ENCODE data around the gene DNAJB6. TPM values are rescaled to one million over a fixed set of nuclear protein-coding genes. Genes with fewer than 3 reads are reported as not detected.
A peak's percentile ranks its signal among the peaks of the same experiment; 100 is the strongest.

Gene DNAJB6
- total RNA-seq, 5 donors from 2014 or later (not counting 1 experiment from before 2014, with no cell fraction given) = 80.7 to 195 (median 89.1) TPM

GRCh38 chr7:157404845-157405481 is 68.2 kb downstream of the DNAJB6 start:
- Mint-ChIP-seq H3K27me3 (no peaks in the 10 kb centered on the region), H3K27ac (peak overlapping the region in 1 of 2 donors; percentile 33), H3K4me3 (no peak overlapping the region), H3K4me1 (peaks cover 12 to 22% (median 18%) of the 10 kb centered on the region in 3 donors), H3K9me3 (no peaks in the 10 kb centered on the region), H3K36me3 (peaks cover 25% of the 10 kb centered on the region)
- 51% methylated on average over 12 of the region's 15 CpGs for WGBS (ENCODE audit: insufficient coverage)
- no peak for ATAC-seq (replicated peaks in 1 of 4)
- no peak for DNase-seq
- Histone ChIP-seq H3K4me3 (ENCODE audit: control insufficient read depth in 1 of 2, extremely low read depth in 1 of 2, low read length in 1 of 2) (no peak overlapping the region), H3K4me1 (ENCODE audit: control insufficient read depth in 1 of 2, extremely low read depth in 1 of 2, insufficient read depth in 2 of 2, low read length in 2 of 2) (peaks cover 0 to 8% of the 10 kb centered on the region in 2 experiments), H3K27ac (ENCODE audit: low read length) (no peak overlapping the region), H3K9me3 (no peaks in the 10 kb centered on the region), H3K27me3 (replicated peaks in 1 of 2; ENCODE audit: control insufficient read depth in 2 of 2, extremely low read depth in 1 of 2, insufficient read depth in 2 of 2, low read length in 1 of 2) (no peaks in the 10 kb centered on the region), H3K36me3 (ENCODE audit: control insufficient read depth in 2 of 2, extremely low read depth in 1 of 2, insufficient read depth in 1 of 2, low read length in 1 of 2) (peaks cover 10 to 13% of the 10 kb centered on the region in 2 donors)
- POLR2A ChIA-PET = no interaction called here
- CTCF ChIA-PET = no interaction called here

DNA sequence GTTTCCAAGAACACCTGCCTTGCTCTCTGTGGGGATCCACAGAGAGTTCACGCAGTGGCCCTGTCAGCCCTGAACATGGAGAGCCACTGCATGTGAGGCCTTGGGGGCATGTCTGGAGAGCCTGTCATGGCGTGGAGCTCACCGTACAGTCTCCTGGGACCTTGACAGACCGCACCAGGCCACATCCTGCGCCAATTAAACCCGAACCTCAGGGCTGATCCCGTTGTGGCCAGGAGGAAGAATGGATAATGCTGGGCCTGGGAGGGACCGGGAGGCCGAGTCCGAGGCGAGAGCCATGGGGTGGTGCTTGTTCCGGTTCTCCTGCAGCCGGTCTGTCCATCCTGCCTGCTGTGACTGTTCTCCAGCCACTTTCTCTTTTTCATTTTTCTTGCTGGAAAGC is 68.7 kb downstream of the DNAJB6 start:
- Histone ChIP-seq H3K4me3 (ENCODE audit: control insufficient read depth in 1 of 2, extremely low read depth in 1 of 2, low read length in 1 of 2) (no peak overlapping the region), H3K27me3 (replicated peaks in 1 of 2; ENCODE audit: control insufficient read depth in 2 of 2, extremely low read depth in 1 of 2, insufficient read depth in 2 of 2, low read length in 1 of 2) (no peaks in the 10 kb centered on the region), H3K36me3 (ENCODE audit: control insufficient read depth in 2 of 2, extremely low read depth in 1 of 2, insufficient read depth in 1 of 2, low read length in 1 of 2) (peaks cover 12 to 15% of the 10 kb centered on the region in 2 donors), H3K4me1 (ENCODE audit: control insufficient read depth in 1 of 2, extremely low read depth in 1 of 2, insufficient read depth in 2 of 2, low read length in 2 of 2) (peaks cover 0 to 8% of the 10 kb centered on the region in 2 experiments), H3K27ac (ENCODE audit: low read length) (no peak overlapping the region), H3K9me3 (no peaks in the 10 kb centered on the region)
- Mint-ChIP-seq H3K4me1 (peaks cover 12 to 20% (median 18%) of the 10 kb centered on the region in 3 donors), H3K36me3 (peaks cover 23% of the 10 kb centered on the region), H3K27ac (no peak overlapping the region), H3K4me3 (no peak overlapping the region), H3K9me3 (no peaks in the 10 kb centered on the region), H3K27me3 (no peaks in the 10 kb centered on the region)
- POLR2A ChIA-PET = no interaction called here
- DNase-seq (no peak), ATAC-seq (replicated peaks in 1 of 4) (no peak)
- WGBS (ENCODE audit: insufficient coverage) = 94% methylated on average over 8 of the region's 13 CpGs
- CTCF ChIA-PET = no interaction called here

- peaks cover 18% of the 10 kb centered on the region for H3K36me3 Mint-ChIP-seq
- ATAC-seq (replicated peaks in 1 of 4) = no peak
These were observed 69.4 kb downstream of the DNAJB6 start for GRCh38 chr7:157405914-157406810.

DNA sequence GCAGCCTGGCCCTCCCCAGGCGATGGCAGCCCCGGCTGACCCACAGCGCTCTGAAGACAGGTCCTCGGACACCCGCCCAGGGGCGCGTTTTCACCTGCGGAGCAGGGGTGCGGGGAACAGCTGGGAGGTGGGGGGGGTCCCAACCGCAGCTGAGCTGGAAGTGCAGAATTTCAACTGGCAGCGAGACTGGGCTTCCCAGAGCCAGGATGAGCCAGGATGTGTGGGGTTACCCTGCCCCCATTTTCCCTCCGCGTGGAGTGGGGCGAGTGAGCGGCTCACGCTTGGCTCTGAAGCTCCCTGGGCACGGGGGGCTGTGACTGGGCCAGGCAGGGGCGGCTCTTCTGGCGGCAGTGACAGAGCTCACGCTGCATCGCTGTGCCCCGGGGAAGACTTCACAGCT is 70.2 kb downstream of the DNAJB6 start:
- peaks cover 0 to 14% of the 10 kb centered on the region in 2 experiments for H3K4me1 ChIP-seq (ENCODE audit: control insufficient read depth in 1 of 2, extremely low read depth in 1 of 2, insufficient read depth in 2 of 2, low read length in 2 of 2)
- H3K4me3 ChIP-seq (ENCODE audit: control insufficient read depth in 1 of 2, extremely low read depth in 1 of 2, low read length in 1 of 2) = no peak overlapping the region
- 98% methylated on average over 22 of the region's 22 CpGs for WGBS (ENCODE audit: insufficient coverage)
- no peaks in the 10 kb centered on the region for H3K27me3 Mint-ChIP-seq
- peaks cover 14 to 16% of the 10 kb centered on the region in 2 donors for H3K36me3 ChIP-seq (ENCODE audit: control insufficient read depth in 2 of 2, extremely low read depth in 1 of 2, insufficient read depth in 1 of 2, low read length in 1 of 2)
- no peak for DNase-seq
- H3K4me1 Mint-ChIP-seq = peaks cover 11 to 24% (median 18%) of the 10 kb centered on the region in 3 donors
- H3K9me3 ChIP-seq = no peaks in the 10 kb centered on the region
- no peaks in the 10 kb centered on the region for H3K27me3 ChIP-seq (replicated peaks in 1 of 2; ENCODE audit: control insufficient read depth in 2 of 2, extremely low read depth in 1 of 2, insufficient read depth in 2 of 2, low read length in 1 of 2)
- CTCF ChIA-PET = interaction anchor here in 1 of 2 donors (0.6 kb wide), 1 partner anchor 25 kb away, joined by 3 read pairs; no protein-coding TSS in a partner anchor
- no peak overlapping the region for H3K27ac Mint-ChIP-seq
- no peak overlapping the region for H3K4me3 Mint-ChIP-seq
- POLR2A ChIA-PET = no interaction called here
- peaks cover 21% of the 10 kb centered on the region for H3K36me3 Mint-ChIP-seq
- ATAC-seq (replicated peaks in 1 of 4) = no peak
- H3K27ac ChIP-seq (ENCODE audit: low read length) = no peak overlapping the region
- no peaks in the 10 kb centered on the region for H3K9me3 Mint-ChIP-seq

More at GRCh38 chr7:157405914-157406810, 69.4 kb downstream of the DNAJB6 start:
- Mint-ChIP-seq H3K4me3 (no peak overlapping the region), H3K27ac (no peak overlapping the region), H3K27me3 (no peaks in the 10 kb centered on the region), H3K9me3 (no peaks in the 10 kb centered on the region), H3K4me1 (peaks cover 12 to 20% (median 17%) of the 10 kb centered on the region in 3 donors)
- H3K4me3 ChIP-seq (ENCODE audit: control insufficient read depth in 1 of 2, extremely low read depth in 1 of 2, low read length in 1 of 2) = no peak overlapping the region
- peaks cover 0 to 8% of the 10 kb centered on the region in 2 experiments for H3K4me1 ChIP-seq (ENCODE audit: control insufficient read depth in 1 of 2, extremely low read depth in 1 of 2, insufficient read depth in 2 of 2, low read length in 2 of 2)
- ChIA-PET POLR2A (no interaction called here), CTCF (interaction anchor here in 1 of 2 donors (0.6 kb wide), 1 partner anchor 26 kb away, joined by 3 read pairs; no protein-coding TSS in a partner anchor)
- no peak for DNase-seq
- no peaks in the 10 kb centered on the region for H3K9me3 ChIP-seq
- H3K27me3 ChIP-seq (replicated peaks in 1 of 2; ENCODE audit: control insufficient read depth in 2 of 2, extremely low read depth in 1 of 2, insufficient read depth in 2 of 2, low read length in 1 of 2) = no peaks in the 10 kb centered on the region
- 96% methylated on average over 22 of the region's 32 CpGs for WGBS (ENCODE audit: insufficient coverage)
- H3K27ac ChIP-seq (ENCODE audit: low read length) = no peak overlapping the region
- peaks cover 14 to 16% of the 10 kb centered on the region in 2 donors for H3K36me3 ChIP-seq (ENCODE audit: control insufficient read depth in 2 of 2, extremely low read depth in 1 of 2, insufficient read depth in 1 of 2, low read length in 1 of 2)

GRCh38 chr7:157407512-157408257 is 70.9 kb downstream of the DNAJB6 start:
- H3K36me3 ChIP-seq (ENCODE audit: control insufficient read depth in 2 of 2, extremely low read depth in 1 of 2, insufficient read depth in 1 of 2, low read length in 1 of 2) = peaks cover 11 to 16% of the 10 kb centered on the region in 2 donors
- Mint-ChIP-seq H3K27ac (no peak overlapping the region), H3K4me3 (no peak overlapping the region), H3K9me3 (no peaks in the 10 kb centered on the region), H3K27me3 (no peaks in the 10 kb centered on the region), H3K36me3 (peaks cover 23% of the 10 kb centered on the region), H3K4me1 (peaks cover 11 to 31% (median 20%) of the 10 kb centered on the region in 3 donors)
- no peak overlapping the region for H3K4me3 ChIP-seq (ENCODE audit: control insufficient read depth in 1 of 2, extremely low read depth in 1 of 2, low read length in 1 of 2)
- peaks cover 0 to 21% of the 10 kb centered on the region in 2 experiments for H3K4me1 ChIP-seq (ENCODE audit: control insufficient read depth in 1 of 2, extremely low read depth in 1 of 2, insufficient read depth in 2 of 2, low read length in 2 of 2)
- ATAC-seq (replicated peaks in 1 of 4) = no peak
- H3K9me3 ChIP-seq = no peaks in the 10 kb centered on the region
- ChIA-PET POLR2A (no interaction called here), CTCF (no interaction called here)
- WGBS (ENCODE audit: insufficient coverage) = 94% methylated on average over 26 of the region's 30 CpGs
- no peak overlapping the region for H3K27ac ChIP-seq (ENCODE audit: low read length)
- no peak for DNase-seq
- no peaks in the 10 kb centered on the region for H3K27me3 ChIP-seq (replicated peaks in 1 of 2; ENCODE audit: control insufficient read depth in 2 of 2, extremely low read depth in 1 of 2, insufficient read depth in 2 of 2, low read length in 1 of 2)

Data from T-cell (primary cell).